ENCODE results near the gene MAP7D2. TPM values are rescaled to one million over a fixed set of nuclear protein-coding genes. Genes with fewer than 3 reads are reported as not detected.

Gene MAP7D2
- total and polyA plus RNA-seq, 2 of the 13 experiments (the other 11 are each of a cell fraction or from before 2014, with no cell fraction given) = 9.6 to 10.5 TPM

GRCh38 chrX:20140420-20140819, 23.7 kb upstream of the MAP7D2 start (continued):
- TF ChIP-seq ZBTB20 (CRISPR knock-in tag; IDR thresholded peaks at IDR 0.05; ENCODE audit: borderline replicate concordance, low read depth) = no peak
- no peak for TF ChIP-seq MXI1 (IDR thresholded peaks at IDR 0.05; ENCODE audit: borderline replicate concordance, low read depth, low read length)
- no peak for TF ChIP-seq ZNF124 (CRISPR knock-in tag; IDR thresholded peaks at IDR 0.05)
- no peak for TF ChIP-seq ZFY (CRISPR knock-in tag; IDR thresholded peaks at IDR 0.05)

GRCh38 chrX:20139966-20140365, 23.3 kb upstream of the MAP7D2 start:
- Histone ChIP-seq H3K36me3 (replicated peaks in 1 of 2; ENCODE audit: control insufficient read depth in 1 of 2, insufficient read depth in 2 of 2, low read length in 2 of 2) (peaks cover 4 to 12% of the 10 kb centered on the region in 2 experiments; a peak in 2 of 5 replicates), H2AFZ (ENCODE audit: low read length) (no peak overlapping the region), H4K20me1 (ENCODE audit: insufficient read depth, low read length) (peaks cover 26% of the 10 kb centered on the region), H3K4me1 (ENCODE audit: insufficient read depth, low read length) (peaks cover 53% of the 10 kb centered on the region), H3K9me3 (ENCODE audit: low read length) (no peaks in the 10 kb centered on the region), H3K79me2 (ENCODE audit: insufficient read depth, low read length) (peaks cover 41% of the 10 kb centered on the region), H3K27me3 (ENCODE audit: control insufficient read depth in 1 of 2, insufficient read depth in 2 of 2, low read length in 2 of 2) (no peaks in the 10 kb centered on the region), H3K4me3 (replicated peaks in 1 of 3; ENCODE audit: insufficient read depth in 1 of 3, low read depth in 2 of 3, low read length in 3 of 3) (peak overlapping the region; percentile 80 to 89 (median 87); a peak in 5 of 6 replicates), H3K27ac (ENCODE audit: extremely low read length, insufficient read depth, low read length) (no peak overlapping the region), H3K9ac (ENCODE audit: insufficient read depth, low read depth, low read length) (peak overlapping the region; percentile 43; the same call in 1 of the 2 replicates), H3K4me2 (ENCODE audit: low read depth, low read length) (peak overlapping the region; percentile 70)
- intact Hi-C loops (cut with micrococcal nuclease; ENCODE audit: unreplicated experiment) = no loop called here
- ChIA-PET CTCF (ENCODE audit: low intra/inter-chr PET ratio, low total read pairs) (no interaction called here), POLR2A (no interaction called here)
- WGBS (ENCODE audit: low lambda C conversion rate) = 29% methylated on average over 2 of the region's 2 CpGs
- BruUV-seq (replicated peaks) = no TSS peak
- no peak for ATAC-seq
- TF ChIP-seq PHF20 (CRISPR knock-in tag; IDR thresholded peaks at IDR 0.05) = no peak
- TF ChIP-seq, protein P1, sequence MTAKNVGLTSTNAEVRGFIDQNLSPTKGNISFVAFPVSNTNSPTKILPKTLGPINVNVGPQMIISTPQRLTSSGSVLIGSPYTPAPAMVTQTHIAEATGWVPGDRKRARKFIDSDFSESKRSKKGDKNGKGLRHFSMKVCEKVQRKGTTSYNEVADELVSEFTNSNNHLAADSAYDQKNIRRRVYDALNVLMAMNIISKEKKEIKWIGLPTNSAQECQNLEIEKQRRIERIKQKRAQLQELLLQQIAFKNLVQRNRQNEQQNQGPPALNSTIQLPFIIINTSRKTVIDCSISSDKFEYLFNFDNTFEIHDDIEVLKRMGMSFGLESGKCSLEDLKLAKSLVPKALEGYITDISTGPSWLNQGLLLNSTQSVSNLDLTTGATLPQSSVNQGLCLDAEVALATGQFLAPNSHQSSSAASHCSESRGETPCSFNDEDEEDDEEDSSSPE (CRISPR knock-in tag; IDR thresholded peaks at IDR 0.05) = no peak
- no peak for TF ChIP-seq CEBPZ (IDR thresholded peaks at IDR 0.05; ENCODE audit: low read length)
- no peak for TF ChIP-seq ZNF543 (CRISPR knock-in tag; IDR thresholded peaks at IDR 0.05)
- no peak for TF ChIP-seq KAT8 (CRISPR knock-in tag; IDR thresholded peaks at IDR 0.05)
- DNase-seq (ENCODE audit: low spot score) = no peak
- in situ Hi-C loops (cut with HindIII; ENCODE audit: extremely low pct_ligation_motif_present, low pct_unique_long_range_greater_than_20kb) = no loop called here
- FAIRE-seq = no peak

Data from HepG2 (cell line).